Raji (cell line): ENCODE results near the gene GRIK2.

Source experiments
- POLR2A ChIP-seq: IDR thresholded peaks from 2 replicates; pipeline ENCODE4 v1.6.1; 2011; ENCODE audit warnings: low read depth, low read length, control low read depth; ENCODE audit not compliant: insufficient read depth

Gene GRIK2

GRCh38 chr6:101937108-101937507, 543.6 kb downstream of the GRIK2 start:
- TF ChIP-seq POLR2A, result no peak

GRCh38 chr6:101940391-101940790, 546.9 kb downstream of the GRIK2 start:
- TF ChIP-seq POLR2A, result no peak

DNA sequence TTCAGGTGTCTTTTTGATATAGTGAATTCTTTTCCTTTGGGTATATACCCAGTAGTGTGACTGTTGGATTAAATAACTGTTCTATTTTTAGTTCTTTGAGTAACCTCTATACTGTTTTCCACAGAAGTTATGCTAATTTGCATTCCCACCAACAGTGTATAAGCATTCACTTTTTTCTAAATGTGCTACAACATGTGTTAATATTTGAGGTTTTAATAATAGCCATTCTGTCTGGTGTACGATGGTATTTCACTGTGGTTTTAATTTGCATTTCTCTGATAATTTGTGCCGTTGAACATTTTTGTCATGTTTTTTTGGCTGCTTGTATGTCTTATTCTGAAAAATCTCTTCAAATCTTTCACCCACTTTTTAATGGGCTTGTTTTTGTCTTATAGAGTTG, 563.5 kb downstream of the GRIK2 start:
- no peak for TF ChIP-seq POLR2A

DNA sequence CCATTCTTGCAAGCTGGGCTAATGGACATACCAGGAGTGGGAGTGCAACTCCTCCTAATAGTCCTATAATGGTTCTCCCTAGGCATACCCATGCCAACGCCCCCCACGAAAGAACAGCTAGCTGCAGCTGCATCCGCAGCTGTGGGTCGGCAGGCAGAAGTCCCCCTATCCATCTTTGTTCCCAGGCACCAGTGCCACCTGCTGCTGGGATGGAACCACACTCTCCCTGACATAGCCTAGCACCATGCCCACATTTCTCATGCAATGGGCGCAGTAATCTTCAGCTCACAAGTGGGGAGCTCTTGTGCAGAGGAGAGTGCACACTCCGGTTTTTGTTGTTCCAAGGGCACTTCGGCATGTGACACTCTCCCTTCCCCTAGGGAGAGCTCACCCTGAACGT, 567.8 kb downstream of the GRIK2 start:
- TF ChIP-seq POLR2A, result no peak

GRCh38 chr6:101980924-101981323, 587.4 kb downstream of the GRIK2 start:
- TF ChIP-seq POLR2A, result no peak

DNA sequence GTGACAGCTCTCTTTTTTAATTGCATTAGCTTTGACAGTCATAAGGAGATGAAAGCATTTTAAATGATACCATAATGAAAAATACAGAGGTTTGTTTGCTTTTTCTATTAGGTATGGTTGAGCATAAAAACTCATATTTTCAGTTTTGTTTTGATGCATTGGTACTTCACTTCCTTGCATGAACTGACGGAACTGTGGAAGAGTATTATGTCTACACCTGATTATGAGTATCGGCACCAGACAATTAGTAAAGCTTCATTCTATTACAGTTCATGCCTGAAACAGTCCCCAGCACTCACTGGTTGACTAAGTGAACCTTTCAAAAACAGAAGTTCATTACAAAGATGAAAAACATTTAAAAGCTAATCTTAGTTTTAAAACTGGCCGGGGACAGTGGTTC, 593.0 kb downstream of the GRIK2 start:
- TF ChIP-seq POLR2A, result no peak

DNA sequence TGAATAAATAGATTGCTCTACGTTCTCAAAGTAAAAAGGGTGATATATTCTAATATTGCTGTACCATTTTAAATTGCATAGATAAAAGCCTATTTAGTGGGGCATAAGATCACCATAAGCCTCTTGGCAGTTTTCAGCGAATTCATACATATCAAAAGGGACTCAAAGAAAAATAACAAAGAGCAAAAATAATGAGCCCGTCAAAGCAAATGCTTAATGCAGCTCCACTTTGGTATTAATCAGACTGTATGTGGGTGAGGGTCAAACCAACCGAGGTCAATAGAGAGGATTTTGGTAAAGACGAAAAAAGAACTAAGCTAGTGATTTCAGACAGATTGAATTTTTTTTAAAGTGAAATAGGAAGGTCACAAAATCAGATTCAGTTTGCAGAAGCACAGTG, 598.8 kb downstream of the GRIK2 start:
- TF ChIP-seq POLR2A, result no peak

- TF ChIP-seq POLR2A, result no peak
Observed at GRCh38 chr6:101994521-101994920, 601.0 kb downstream of the GRIK2 start.

DNA sequence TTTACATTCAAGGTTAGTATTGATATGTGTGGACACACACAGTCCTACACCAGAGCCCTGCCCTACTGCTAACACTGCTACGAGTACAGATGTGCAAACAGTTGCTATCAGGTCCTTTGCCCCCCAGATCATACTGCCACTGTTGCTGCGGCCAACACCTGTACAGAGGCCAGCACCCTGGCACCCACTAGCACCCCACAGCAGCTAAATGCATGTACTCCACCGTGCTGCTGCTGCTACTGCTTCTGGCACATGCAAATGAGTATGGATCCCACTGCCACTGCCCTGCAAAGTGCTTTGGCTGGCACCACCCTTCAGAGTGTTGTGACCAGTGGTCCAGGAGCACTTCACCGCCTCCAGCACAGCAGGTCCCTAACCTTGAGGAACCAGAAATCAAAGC, 621.9 kb downstream of the GRIK2 start:
- TF ChIP-seq POLR2A, result no peak

DNA sequence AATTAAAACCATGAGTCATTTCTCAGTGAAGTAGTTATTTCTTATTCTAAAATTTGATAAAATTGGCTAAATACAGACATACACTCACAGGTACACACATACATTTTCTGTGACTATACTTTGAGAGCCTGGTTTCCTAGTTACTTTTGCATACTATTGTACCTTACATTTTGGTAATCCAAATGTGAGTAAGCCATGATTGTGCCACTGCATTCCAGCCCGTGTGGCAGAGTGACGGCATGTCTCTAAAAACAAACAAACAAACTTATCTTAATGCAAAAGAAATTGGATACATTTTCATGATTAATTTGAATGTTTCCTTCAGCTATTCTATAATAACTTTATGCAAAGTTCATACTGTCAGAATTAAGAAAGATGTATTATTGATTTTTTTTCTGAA, 628.8 kb downstream of the GRIK2 start:
- TF ChIP-seq POLR2A, result no peak

GRCh38 chr6:102022803-102023202, 629.3 kb downstream of the GRIK2 start:
- no peak for TF ChIP-seq POLR2A

DNA sequence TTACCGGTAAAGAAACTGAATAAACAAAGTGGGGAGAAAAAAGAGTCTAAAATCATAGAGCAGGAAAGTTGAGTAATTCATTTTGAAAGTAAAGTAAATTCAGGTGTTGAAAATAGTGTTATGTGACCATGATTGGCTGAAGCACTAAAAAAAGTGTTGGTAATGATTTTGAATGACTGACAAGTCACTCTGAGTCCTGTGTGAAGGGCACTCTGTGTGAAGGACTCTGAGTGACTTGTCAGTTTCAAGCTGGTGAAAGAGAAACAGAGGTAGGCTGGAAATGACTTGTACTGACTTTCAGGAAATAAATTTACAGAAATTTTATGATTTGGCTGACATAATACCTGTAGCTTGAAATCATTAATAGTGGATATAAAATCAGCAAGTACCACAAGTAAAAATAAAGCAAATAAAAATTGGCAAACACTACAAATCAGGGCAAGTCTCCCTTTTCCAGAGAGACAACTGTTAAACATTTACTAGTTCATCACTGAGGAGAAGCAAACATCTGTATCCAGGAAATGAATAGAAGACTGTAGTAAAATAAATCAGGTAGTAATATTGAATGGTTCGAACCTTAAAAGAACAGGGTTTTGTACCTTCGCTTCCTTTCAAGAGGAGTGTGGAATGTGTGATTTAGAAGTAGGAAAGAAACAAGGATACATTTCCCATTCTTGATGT, 630.6 kb downstream of the GRIK2 start:
- no peak for TF ChIP-seq POLR2A

GRCh38 chr6:102026649-102027048, 633.1 kb downstream of the GRIK2 start:
- TF ChIP-seq POLR2A, result no peak

- no peak for TF ChIP-seq POLR2A
Observed at GRCh38 chr6:102028176-102028575, 634.7 kb downstream of the GRIK2 start.

DNA sequence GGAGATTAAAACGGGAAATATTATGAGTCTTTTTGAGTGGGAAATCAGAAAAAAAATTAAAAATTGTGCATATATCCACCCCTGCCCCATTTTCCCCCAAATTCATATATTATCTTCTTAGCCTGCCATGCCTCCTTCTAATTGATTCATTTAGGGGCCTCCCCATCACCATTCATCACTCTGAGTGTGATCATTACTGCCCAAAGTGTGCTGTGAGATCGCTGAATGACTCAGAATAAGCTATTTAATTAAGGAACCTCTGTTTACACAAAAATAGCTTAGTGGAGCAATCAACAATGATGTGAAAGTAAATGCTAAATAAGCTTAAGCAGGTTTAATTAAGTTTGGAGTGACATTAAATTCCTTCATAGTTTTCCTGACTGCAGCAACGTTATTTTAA, 645.5 kb downstream of the GRIK2 start:
- TF ChIP-seq POLR2A, result no peak

DNA sequence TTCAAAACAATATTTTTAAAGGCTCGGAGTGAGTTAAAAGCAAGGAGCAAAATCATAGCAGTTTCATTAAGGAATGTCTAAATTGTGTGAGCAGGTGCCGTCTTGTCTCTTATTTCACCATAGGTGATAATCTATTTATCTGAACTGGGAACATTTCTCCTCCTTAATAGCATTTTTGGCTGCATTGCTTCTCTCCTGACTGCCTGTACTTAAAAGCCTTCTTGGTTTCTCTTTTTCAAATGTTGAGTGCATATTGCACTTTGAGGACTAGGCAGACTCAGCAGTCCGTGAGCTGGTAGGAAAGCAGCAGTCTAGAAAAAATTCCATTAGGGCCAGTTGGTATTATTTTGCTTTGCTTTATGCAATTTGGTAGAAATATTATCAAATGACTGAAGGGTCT, 645.9 kb downstream of the GRIK2 start:
- no peak for TF ChIP-seq POLR2A

DNA sequence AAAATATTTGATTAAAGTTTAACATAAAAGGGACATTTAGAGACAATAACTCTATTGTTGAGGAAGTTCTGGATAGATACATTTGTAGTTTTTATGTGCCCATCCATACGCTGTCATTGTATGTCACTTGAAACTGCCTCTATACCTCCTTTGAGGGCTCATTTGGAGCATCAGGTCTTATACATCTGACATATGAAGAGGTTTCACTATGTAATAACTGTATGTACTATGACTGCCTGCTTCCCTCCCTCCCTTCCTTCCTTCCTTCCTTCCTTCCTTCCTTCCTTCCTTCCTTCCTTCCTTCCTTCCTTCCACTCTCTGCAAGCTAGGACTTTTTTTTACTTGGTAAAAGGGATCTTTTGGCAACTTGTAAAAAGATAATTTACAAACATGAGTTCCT, 657.5 kb downstream of the GRIK2 start:
- TF ChIP-seq POLR2A, result no peak
